GM21390 (cell line): ENCODE data around the gene MBP.
A peak's percentile ranks its signal among the peaks of the same experiment; 100 is the strongest.
"Not testable (repeated sequence)": the region's sequence is repeated elsewhere in the genome, so short reads cannot be mapped to it uniquely, and the experiment has no call there.

Experiments
- ATAC-seq: cut with Tn5 transposase; IDR thresholded peaks from one replicate; pipeline ENCODE4 v1.9.1; 2021; ENCODE audit not compliant: unreplicated experiment

The MBP gene

DNA sequence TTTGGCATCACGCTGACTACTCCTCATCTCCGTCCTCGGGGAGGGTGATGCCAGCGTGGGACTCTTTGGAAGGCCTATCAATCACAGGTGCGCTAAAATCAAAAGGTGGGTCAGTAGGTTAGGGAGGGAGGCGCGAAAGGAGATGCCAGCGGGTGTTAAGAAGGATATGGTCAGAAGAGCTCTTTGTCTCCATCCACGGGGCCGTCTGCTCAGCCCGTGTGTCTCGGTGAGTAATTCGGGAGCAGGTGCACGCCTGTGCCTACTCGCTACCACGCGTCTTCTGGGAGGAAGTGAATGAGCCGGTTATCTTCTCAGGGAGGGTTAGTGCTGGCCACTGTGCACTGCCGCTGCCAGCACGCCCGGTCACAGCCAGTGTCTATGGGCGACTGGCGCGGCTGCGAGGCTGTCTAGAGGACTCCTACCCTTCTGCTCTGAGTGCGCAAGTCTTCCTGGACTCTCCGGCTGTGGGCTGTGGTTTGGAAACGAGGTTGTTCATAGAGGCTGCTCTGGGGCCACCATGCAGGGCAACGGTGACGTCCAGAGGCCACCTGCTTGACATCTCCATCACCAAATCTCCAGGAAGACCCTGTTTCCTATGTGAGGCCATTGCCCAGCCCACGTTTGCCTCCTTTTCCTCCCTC lies 153.4 kb downstream of the MBP start:
- no peak for ATAC-seq

DNA sequence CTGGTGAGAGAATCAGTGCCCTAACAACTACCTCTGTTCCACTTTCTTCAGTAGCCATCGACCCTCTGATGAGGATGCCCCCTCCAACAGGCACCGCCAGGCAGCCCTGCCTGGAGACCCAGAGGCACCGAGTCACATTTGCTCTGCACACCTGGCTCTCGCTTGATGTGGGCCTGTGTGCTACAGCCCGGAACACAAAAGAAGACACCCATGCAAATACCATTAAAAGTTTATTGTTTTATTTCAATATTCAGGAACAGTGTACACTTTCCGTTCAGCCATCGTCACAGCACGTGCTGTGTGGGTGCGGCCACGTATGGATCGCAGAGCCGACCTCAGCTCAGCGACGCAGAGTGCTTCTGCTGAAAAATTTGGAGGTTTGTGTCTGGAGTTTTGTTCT lies 154.0 kb downstream of the MBP start:
- ATAC-seq: no peak

DNA sequence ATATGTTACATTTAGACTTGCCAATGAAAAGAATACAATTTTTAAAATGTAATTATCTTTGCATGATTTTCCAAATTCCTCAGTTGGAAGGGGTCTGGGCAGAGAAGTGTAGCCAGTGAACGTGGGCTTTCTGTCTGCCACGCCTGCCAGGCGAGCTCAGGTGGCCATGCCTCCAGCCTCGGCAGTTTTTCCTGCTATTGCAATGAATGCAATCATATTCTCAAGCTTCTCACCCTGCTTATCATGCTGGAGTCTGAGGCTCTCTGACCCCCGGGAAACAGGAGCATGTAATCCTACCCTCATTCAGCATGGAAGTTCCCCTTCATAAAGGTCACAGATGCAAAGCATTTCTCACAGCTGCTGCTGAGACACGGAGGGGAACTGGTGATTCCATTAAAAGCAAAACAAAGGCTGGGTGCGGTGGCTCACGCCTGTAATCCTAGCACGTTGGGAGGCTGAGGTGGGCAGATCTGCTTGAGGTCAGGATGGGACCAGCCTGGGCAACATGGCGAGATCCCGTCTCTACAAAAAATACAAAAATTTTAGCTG lies 154.8 kb downstream of the MBP start:
- no peak for ATAC-seq

DNA sequence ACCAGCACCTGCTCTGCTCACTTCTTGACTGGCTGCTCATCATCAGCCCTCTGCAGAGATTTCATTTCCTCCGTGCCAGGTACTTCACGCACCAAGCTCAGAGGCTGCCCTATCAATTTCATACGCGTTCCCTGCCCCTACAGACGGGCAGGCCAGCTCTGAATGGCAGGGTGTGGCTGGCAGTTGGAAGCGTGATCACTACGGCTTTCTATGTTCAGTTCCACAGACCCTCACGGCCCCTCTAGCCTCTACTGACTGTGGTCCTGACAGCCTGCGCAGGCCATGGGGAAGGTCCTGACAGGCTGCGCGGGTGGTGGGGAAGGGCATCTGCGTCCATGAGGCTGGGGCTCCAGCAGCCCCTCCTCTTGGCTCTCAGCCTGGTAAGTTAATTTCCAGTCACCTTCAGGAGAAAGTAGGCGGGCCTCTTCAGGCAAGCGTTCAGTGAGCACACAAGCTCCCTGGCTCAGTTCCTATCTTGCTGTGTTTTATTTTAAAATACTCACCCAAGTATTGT lies 155.4 kb downstream of the MBP start:
- no peak for ATAC-seq

DNA sequence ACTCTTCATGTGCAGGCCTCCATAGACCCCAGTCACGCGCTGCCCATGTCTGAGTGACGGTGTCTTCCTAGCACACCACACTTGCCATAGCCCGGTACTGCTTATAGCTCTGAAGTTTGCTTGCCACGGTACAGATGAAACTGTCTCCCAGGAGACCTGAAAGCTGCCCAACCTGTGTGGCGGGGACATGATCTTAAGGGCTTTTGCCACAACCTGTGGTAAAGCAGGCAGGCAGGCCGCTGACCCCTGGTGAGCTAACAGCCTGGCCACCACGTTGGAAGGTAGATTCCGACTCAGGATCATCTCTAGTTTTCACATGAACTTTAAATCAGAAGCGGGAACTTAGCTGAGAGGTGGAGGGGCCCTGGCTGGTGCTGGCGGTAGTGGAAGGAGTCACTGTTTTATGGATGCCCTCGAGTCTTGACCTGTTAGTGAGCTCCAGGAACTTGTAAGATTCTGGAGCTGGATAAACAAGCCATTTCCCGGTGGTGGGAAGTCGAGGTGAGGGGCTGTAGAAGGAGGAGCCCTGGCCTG lies 156.9 kb downstream of the MBP start:
- no peak for ATAC-seq

DNA sequence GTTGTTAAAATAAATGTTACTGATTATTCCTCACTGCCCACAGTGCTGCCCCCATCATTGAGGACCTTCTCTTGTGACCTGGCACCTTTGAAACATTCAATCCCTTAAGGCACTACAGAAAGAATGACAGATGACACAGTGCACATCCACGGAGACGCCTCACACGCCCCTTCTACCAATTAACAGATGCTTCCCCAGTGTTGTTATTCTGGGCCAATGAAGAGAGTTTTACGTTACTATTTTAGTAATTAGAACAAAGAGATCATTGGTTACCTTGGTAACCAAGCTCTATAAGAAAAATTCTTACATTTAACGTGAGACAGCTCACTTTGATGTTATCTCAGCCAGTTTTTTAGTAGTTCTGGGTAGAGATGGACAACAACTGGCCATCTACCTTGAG lies 158.2 kb downstream of the MBP start:
- no peak for ATAC-seq

DNA sequence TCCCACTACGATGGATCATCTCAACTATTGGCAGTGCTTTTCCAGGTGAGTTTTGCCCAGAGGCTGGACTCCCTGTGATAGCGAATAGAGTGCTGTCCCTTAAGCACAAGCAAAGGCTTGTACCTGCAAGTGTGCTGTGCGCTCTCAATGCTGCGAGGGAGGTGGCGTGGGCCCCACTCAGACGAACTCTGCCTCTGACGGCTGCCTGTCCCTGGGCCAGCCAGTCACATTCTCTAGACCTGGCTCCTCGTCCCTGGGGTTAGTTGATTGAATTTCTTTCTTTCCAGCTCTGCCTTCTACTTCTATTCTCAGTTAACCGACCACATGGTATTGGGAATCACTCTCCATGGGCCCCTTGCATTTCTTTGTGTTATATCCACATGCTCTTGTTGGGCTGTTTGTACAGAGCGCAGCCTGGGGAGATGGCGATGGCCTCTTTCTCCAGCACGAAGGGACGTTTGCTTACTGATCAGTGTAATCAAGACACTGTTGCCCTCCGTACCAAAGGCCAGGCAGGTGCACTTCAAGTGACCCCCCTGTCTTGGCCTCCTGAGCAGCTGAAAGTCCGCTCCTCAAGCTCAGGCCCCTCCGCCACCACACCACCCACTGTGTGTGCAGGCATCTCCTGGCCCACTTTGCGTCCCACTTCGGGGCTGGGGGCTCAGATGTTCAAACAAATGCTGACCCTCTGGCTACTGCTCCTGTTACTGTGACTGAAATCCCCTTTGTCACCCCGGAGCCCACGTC lies 158.9 kb downstream of the MBP start:
- ATAC-seq: no peak

DNA sequence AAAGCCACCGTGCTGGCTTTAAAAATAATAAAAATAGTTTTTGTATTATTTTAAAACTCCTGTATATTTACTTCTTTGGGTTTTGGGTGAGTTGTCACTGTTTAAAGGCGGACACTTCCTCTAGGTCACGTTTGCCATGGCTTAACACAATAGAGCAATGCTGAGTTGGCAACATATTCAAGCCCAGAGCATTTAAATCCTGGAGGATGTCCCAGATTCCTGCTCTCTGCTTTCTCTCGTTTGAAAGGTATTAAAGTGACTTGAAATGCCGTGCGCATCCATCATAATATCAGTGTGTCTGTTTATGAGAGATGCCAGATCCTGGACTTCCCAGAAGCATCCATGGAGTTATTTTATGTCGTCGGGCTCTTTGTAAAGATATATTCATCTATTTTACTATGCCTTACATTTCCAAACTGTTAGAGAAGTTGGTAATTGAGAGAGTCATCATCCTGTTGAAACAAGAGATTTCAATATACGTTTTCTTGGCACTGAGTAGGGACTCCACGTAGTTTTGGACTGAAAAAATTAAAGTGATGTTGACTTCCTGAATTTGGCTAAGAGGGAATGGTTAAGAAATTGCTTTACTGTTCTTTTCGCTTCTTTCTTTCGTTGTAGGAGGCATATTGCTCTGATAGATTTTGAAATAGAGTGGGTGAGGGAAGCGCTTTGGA lies 159.6 kb downstream of the MBP start:
- ATAC-seq: no peak

DNA sequence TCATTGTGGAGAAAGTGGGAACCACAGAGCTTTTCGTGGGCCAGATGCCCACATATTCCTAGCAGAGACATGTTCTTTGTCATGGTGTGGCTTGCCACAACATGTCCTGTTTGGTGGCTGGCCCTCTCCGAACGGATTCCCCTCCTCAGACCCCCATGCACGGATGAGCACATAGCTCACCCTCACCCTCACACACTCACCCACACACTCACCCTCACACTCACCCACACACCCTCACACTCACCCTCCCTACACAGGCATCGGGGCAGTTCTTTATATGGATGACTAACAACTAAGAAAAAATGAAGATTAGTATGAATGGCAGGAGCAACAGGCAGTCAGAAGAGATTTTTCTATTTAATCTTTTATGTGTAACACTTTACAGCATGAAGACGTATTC lies 160.3 kb downstream of the MBP start:
- no peak for ATAC-seq

DNA sequence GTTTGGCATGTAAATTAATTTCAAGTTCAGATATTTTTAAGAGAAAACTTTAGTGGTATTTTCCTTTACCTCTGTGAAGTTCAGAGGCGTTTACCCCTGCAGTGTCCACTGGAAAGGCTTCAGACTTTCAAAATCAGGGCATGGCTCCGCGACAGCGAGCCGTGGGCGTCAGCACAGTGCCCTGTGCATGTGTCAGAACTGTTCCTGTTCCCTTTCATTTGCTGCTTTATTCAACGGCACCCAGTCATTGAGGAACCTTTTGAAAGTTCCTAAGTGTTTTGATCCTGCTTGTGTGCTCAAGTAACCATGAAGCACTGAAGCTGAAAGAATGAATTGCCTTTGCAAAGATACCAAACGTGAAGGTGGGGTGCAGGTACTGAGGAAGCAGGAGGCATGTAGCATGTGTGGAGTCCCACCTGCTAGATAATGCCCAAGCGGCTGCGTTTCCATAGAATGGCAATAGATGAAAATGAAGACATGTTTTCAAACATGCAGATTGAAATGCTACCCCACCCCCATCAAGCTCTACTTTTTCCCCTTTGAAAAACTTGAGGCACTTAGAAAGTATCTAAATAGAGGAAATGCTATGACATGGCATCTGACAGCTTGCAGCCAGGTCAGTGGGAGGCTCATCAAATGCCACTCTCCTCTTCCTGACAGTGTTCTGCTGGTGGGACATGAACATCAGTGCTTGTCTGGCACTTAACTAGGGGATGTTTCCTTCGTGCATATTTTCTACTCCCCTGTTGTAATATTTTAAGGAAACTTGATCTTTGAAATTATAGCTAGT lies 161.6 kb downstream of the MBP start:
- ATAC-seq: no peak

DNA sequence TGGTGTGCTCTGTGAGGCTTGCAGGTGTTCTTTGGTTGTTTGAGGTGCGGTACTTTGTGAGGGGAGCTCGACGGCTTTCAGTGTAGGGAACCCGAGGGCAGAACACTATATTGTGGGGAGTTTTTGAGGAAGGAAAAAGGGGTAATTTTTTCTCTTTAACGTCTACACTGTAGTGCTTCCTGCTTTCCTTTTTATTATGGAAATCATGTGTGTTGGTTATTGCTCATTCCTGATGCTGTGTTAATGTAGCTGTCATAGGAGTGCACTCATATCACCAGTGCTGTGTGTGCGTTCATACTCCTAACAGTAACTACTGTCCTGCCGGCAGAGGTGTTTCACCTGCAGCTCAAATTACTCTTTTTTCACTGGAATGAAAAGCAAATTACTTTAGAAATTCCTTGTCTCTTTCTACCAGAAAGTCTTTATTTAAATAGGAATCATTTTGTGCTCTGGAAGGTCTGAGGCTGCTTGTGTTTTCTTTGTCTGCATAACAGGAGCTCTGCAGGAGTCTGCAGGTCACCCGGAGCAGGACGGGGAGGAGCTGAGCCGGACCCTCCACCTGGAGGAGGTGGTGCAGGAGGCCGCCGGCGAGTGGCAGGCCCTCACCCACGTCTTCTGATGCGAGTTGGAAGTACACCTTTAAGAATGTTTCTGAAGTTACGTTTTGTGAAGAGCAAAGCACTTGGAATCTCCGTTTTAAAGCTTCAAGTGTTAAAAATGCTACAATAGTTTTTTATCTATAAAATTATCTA lies 164.7 kb downstream of the MBP start:
- ATAC-seq: no peak

DNA sequence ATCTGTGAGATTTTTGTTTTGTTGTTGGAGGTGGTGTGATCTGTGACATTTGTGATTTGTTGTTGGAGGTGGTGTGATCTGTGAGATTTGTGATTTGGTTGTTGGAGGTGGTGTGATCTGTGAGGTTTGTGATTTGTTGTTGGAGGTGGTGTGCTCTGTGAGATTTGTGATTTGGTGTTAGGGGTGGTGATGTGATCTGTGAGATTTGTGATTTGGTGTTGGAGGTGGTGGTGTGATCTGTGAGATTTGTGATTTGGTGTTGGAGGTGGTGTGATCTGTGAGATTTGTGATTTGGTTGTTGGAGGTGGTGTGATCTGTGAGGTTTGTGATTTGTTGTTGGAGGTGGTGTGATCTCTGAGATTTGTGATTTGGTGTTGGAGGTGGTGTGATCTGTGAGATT lies 165.3 kb downstream of the MBP start:
- not testable (repeated sequence) for ATAC-seq

DNA sequence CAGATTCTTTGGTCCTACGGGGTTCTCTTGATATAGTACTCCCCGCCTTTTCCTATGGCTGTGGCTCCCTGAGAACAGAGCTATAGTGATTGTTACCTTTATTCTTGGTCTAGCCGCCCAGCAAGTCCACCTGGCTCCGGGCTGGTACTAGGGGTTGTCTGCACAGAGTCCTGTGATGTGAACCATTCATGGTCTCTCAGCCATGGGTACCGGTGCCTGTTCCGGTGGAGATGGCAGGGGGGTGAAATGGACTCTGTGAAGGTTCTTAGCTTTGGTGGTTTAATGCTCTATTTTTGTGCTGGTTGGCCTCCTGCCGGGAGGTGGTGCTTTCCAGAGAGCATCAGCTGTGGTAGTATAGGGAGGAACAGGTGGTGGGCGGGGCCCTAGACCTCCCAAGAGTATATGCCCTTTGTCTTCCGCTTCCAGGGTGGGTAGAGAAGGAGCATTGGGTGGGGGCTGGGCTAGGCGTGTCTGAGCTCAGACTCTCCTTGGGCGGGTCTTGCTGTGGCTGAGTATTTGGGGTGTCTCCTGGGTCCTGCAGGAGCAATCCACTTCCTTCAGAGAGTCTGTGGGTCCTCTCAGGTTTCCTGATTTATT lies 166.9 kb downstream of the MBP start:
- peak; percentile 55 for ATAC-seq

DNA sequence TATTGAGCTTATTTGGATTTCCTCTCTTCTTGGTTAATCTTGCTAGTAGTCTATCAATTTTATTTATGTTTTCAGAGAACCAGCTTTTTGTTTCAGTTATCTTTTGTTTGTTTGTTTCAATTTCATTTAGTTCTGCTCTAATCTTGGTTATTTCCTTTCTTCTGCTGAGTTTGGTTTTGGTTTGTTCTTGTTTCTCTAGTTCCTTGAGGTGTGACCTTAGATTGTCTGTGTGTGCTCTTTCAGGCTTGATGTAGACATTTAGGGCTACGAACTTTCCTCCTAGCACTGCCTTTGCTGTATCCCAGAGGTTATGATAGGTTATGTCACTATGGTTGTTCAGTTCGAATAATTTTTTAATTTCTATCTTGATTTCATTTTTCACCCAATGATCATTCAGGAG lies 168.6 kb downstream of the MBP start:
- peak; percentile 60 for ATAC-seq

DNA sequence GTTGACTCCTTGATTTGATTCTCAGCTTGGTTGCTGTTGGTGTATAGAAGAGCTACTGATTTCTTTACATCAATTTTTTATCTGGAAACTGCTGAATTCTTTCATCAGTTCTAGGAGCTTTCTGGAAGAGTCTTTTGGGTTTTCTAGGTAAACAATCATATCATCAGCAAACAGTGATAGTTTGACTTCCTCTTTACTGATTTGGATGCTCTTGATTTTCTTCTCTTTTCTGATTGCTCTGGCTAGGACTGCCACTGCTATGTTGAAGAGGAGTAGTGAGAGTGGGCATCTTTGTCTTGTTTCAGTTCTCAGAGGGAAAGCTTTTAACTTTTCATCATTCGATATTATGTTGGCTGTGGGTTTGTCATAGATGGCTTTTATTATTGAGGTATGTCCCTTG lies 169.7 kb downstream of the MBP start:
- no peak for ATAC-seq

DNA sequence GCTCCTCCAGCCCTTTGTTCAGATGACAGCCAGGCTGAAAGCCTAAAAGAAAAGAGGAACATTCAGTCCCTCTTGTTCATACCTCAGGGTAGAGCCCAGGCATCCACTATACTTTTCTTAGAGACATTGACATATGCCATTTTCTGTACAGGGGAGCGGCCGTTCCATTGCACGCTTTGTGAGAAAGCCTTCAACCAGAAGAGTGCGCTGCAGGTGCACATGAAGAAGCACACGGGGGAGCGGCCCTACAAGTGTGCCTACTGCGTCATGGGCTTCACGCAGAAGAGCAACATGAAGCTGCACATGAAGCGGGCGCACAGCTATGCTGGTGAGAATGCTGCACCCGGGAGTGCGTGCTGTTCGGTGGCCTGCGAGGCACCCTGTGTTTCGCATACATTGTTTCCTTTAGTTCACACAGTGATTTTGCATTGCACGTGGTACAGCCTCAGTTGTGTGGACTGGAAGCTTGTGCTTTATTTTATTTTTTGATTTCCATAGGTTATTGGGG lies 172.0 kb downstream of the MBP start:
- ATAC-seq: no peak

DNA sequence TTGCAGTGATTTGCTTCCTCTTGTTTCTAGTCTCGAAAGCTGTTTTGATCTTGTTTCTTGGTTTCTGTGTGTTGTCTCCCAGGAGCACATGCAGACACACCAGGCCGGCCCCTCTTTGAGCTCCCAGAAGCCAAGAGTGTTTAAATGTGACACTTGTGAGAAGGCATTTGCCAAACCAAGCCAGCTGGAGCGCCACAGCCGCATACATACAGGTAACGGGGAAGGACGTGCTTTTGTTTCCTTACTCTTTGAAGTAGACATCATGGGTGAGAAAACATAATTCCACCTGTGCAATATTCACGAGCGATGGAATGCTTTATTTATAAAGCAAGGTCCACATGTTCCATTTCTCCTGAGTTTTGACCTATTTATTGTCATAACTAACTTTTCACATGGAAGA lies 173.0 kb downstream of the MBP start:
- no peak for ATAC-seq

DNA sequence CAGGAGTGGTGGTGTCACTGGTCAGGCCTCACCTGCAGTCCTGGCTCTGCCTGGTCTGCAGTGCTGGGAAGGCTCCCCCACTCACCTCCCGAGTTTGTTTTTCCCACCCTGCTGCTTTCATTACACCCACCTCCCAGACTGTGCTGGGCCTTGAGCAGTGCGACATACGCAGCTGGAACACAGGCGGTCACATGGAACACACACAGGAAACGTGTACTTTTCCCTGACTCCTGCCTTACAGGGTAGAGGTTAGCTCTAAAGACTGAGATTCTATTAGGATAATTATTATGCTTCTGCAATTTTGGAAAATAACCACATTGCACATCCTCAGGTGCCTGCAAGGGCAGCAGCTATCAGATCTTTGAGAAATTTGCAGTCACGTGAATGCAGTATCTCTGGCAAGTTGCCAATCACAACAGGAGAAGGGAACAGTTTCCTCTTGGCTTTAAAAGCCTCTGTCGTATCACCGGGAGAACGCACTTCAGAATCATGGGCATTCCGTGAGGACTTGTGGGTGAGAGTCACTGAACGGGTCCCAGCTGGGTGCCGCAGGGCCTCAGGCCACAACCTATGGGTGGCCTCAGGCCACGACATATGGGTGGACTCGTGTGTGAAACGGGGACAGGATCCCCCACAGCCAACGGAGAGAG lies 173.8 kb downstream of the MBP start:
- ATAC-seq: no peak
